ENCODE results near the gene TBKBP1. TPM values are rescaled to one million over a fixed set of nuclear protein-coding genes. Genes with fewer than 3 reads are reported as not detected.
A peak's percentile ranks its signal among the peaks of the same experiment; 100 is the strongest.

The TBKBP1 gene, protein sequence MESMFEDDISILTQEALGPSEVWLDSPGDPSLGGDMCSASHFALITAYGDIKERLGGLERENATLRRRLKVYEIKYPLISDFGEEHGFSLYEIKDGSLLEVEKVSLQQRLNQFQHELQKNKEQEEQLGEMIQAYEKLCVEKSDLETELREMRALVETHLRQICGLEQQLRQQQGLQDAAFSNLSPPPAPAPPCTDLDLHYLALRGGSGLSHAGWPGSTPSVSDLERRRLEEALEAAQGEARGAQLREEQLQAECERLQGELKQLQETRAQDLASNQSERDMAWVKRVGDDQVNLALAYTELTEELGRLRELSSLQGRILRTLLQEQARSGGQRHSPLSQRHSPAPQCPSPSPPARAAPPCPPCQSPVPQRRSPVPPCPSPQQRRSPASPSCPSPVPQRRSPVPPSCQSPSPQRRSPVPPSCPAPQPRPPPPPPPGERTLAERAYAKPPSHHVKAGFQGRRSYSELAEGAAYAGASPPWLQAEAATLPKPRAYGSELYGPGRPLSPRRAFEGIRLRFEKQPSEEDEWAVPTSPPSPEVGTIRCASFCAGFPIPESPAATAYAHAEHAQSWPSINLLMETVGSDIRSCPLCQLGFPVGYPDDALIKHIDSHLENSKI
- 3.0 and 21.6 TPM in 2 replicates for total RNA-seq (ENCODE audit: low replicate concordance)

DNA sequence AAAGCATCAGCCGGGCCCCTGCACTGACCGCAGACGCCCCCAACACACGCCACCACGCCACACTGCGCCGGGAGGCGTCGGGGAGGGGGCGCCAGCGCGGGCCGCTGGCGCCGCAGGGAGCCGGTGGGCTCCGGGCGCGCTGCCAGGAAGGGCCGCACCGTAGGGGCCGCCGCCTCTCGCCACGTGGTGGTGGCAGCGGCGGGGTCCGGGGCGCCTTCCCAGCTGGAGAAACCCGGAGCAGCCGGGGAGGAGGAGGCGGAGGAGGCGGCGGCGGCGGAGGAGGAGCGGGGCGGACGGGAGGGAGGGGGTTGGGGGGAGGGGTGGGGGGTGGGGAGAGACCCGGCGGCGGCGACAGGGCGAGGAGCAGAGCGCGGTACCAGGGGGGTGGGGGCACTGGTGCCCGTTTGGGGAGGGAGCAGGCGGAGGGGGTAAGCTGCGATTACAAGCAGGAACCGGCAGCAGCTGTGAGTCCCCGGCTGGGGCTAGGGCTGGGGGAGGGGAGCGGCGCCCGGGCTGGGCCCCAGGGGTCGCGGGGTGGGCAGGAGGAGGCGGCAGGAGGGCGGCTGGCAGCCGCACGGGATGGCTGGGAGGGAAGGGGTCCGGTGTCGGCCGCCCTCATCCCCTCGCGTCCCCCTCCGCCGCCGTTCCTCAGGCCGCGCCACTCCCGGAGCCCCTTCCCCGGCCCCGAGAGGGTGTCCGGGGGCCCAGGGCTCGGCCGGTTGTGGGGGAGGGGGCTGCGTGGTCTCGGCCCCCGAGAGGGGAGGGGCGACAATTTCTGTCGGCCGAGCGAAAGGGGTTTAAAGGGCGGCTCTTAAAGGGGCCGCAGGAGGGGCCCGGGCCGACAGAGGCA lies at the start of gene TBKBP1:
Gene TBKBP1, plus strand, starts transcription at position 431 of the 850 bp plus-strand sequence. CDS start 1,952 bp downstream, outside the sequence.
- H3K36me3 ChIP-seq, result no peaks in the 10 kb centered on the region
- Mint-ChIP-seq H3K27me3 (ENCODE audit: insufficient read depth, low read depth) (peaks cover 9% of the 10 kb centered on the region), H3K36me3 (no peaks in the 10 kb centered on the region), H3K4me3 (peak within 1 kb of the TSS; percentile 91), H3K4me1 (peaks cover 33% of the 10 kb centered on the region), H3K27ac (peak within 1 kb of the TSS; percentile 35), H3K9me3 (no peaks in the 10 kb centered on the region)
- peaks cover 10% of the 10 kb centered on the region for H3K4me1 ChIP-seq
- H3K9ac ChIP-seq, result no peak within 1 kb of the TSS
- no peaks in the 10 kb centered on the region for H3K27me3 ChIP-seq
- H3K9me3 ChIP-seq (ENCODE audit: low read depth), result no peaks in the 10 kb centered on the region
- H3K4me3 ChIP-seq, result peak within 1 kb of the TSS; percentile 95
- H3F3A ChIP-seq (ENCODE audit: low read depth), result peaks cover 18% of the 10 kb centered on the region
- H4K20me1 ChIP-seq (ENCODE audit: low read depth), result peaks cover 24% of the 10 kb centered on the region
- peak; percentile 94 for DNase-seq (ENCODE audit: low spot score)
- no peak for TF ChIP-seq EZH2 (IDR thresholded peaks at IDR 0.05)
- no peak for TF ChIP-seq EZH2phosphoT487 (IDR thresholded peaks at IDR 0.05)
- TF ChIP-seq, protein P1, sequence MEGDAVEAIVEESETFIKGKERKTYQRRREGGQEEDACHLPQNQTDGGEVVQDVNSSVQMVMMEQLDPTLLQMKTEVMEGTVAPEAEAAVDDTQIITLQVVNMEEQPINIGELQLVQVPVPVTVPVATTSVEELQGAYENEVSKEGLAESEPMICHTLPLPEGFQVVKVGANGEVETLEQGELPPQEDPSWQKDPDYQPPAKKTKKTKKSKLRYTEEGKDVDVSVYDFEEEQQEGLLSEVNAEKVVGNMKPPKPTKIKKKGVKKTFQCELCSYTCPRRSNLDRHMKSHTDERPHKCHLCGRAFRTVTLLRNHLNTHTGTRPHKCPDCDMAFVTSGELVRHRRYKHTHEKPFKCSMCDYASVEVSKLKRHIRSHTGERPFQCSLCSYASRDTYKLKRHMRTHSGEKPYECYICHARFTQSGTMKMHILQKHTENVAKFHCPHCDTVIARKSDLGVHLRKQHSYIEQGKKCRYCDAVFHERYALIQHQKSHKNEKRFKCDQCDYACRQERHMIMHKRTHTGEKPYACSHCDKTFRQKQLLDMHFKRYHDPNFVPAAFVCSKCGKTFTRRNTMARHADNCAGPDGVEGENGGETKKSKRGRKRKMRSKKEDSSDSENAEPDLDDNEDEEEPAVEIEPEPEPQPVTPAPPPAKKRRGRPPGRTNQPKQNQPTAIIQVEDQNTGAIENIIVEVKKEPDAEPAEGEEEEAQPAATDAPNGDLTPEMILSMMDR (IDR thresholded peaks at IDR 0.05), result no peak
- H2AFZ ChIP-seq (replicated peaks), result peak within 1 kb of the TSS; percentile 30
- peak within 1 kb of the TSS; percentile 72 for H3K27ac ChIP-seq
- H3K4me2 ChIP-seq, result peak within 1 kb of the TSS; percentile 93
- no peaks in the 10 kb centered on the region for H3K79me2 ChIP-seq (ENCODE audit: low read depth)

DNA sequence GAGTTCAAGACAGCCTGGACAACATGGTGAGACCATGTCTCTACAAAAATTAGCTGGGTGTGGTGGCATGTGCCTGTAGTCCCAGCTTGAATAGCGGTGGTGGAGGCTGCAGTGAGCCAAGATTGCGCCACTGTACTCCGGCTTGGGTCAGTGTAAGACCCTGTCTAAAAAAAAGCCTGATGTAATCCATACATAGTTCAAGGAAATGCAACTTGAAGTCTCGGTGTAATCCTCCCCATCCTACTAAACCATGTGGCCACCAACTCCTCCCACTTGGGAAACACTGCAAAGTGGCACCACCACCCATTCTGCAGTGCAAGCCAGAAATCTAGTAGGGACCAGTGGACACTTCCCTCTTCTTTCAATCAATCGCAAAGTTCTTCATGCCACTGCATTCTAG lies 49.6 kb upstream of the TBKBP1 start:
- peaks cover 5% of the 10 kb centered on the region for H4K20me1 ChIP-seq (ENCODE audit: low read depth)
- H3K4me1 ChIP-seq, result no peaks in the 10 kb centered on the region
- no peak overlapping the region for H3K4me2 ChIP-seq
- Mint-ChIP-seq H3K4me1 (peaks cover 7% of the 10 kb centered on the region), H3K27ac (no peak overlapping the region), H3K36me3 (no peaks in the 10 kb centered on the region), H3K9me3 (no peaks in the 10 kb centered on the region), H3K27me3 (ENCODE audit: insufficient read depth, low read depth) (peaks cover under 1% of the 10 kb centered on the region), H3K4me3 (no peak overlapping the region)
- H3K4me3 ChIP-seq, result no peak overlapping the region
- H3K9me3 ChIP-seq (ENCODE audit: low read depth), result no peaks in the 10 kb centered on the region
- DNase-seq (ENCODE audit: low spot score), result no peak
- peaks cover 9% of the 10 kb centered on the region for H3F3A ChIP-seq (ENCODE audit: low read depth)
- H3K27ac ChIP-seq, result no peak overlapping the region
- no peaks in the 10 kb centered on the region for H3K27me3 ChIP-seq
- no peak overlapping the region for H2AFZ ChIP-seq (replicated peaks)
- no peaks in the 10 kb centered on the region for H3K36me3 ChIP-seq
- peaks cover 37% of the 10 kb centered on the region for H3K79me2 ChIP-seq (ENCODE audit: low read depth)
- H3K9ac ChIP-seq, result no peak overlapping the region
- TF ChIP-seq EZH2 (IDR thresholded peaks at IDR 0.05) (no peak), EZH2phosphoT487 (IDR thresholded peaks at IDR 0.05) (no peak)
- TF ChIP-seq, protein P1 (IDR thresholded peaks at IDR 0.05), result no peak

DNA sequence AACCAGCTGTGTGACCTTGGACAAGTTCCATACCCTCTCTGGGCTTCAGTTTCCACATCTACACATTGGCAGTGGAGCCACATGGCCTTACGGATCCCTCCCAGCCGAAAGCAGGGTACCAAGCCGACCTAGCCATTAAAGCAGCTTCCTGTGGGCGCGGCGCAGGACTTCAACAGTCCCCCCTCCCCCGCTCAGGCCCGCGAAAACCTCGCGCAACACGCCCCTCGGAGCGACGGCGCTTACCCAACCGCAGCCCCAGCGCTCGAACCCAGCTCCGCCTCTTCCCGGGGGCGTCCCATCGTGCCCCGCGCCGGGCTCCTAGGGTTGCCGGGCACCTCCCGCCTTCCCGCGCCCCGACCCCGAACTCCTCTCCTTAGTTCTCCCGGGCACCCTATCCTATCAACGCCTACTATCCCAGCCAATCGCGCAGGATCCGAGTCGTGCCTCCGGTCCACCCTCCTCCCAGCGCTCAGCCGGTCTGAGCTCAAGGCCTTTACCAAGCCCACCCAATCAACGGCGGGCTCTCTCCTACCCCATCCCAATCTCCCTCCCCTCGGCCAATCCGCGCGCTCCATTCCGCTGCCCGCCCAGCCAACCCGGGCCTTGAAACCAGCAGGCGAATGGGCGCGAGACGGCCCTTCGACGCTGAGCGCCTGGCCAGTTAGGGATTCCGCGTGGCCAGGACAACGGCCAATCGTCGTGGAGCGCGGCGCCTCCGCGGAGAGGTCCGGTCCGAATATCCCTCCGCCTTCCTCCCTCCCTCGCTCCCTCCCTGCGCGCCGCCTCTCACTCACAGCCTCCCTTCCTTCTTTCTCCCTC lies 44.6 kb upstream of the TBKBP1 start, which contains the start of gene KPNB1:
Gene KPNB1, plus strand, starts transcription at position 767 of the 819 bp plus-strand sequence. CDS start 326 bp downstream, outside the sequence.
- peak within 1 kb of the TSS; percentile 95 for H3K27ac Mint-ChIP-seq
- H3K27me3 Mint-ChIP-seq (ENCODE audit: insufficient read depth, low read depth), result peaks cover 5% of the 10 kb centered on the region
- Histone ChIP-seq H3K27me3 (no peaks in the 10 kb centered on the region), H3K27ac (peak within 1 kb of the TSS; percentile 77), H3K4me1 (peaks cover 19% of the 10 kb centered on the region), H3K9ac (peak within 1 kb of the TSS; percentile 70), H3K4me2 (peak within 1 kb of the TSS; percentile 82), H3K79me2 (ENCODE audit: low read depth) (peaks cover 72% of the 10 kb centered on the region), H3K36me3 (peaks cover 23% of the 10 kb centered on the region), H3K9me3 (ENCODE audit: low read depth) (no peaks in the 10 kb centered on the region), H4K20me1 (ENCODE audit: low read depth) (peaks cover 40% of the 10 kb centered on the region), H3F3A (ENCODE audit: low read depth) (peaks cover 27% of the 10 kb centered on the region), H2AFZ (replicated peaks) (peak within 1 kb of the TSS; percentile 60), H3K4me3 (peak within 1 kb of the TSS; percentile 70)
- H3K4me1 Mint-ChIP-seq, result peaks cover 33% of the 10 kb centered on the region
- peaks cover 19% of the 10 kb centered on the region for H3K36me3 Mint-ChIP-seq
- peak; percentile 100 for DNase-seq (ENCODE audit: low spot score)
- TF ChIP-seq EZH2phosphoT487 (IDR thresholded peaks at IDR 0.05), result no peak
- TF ChIP-seq EZH2 (IDR thresholded peaks at IDR 0.05), result no peak
- TF ChIP-seq, protein P1 (IDR thresholded peaks at IDR 0.05), result no peak
- H3K9me3 Mint-ChIP-seq, result peaks cover 2% of the 10 kb centered on the region
- peak within 1 kb of the TSS; percentile 98 for H3K4me3 Mint-ChIP-seq

Measured in neural progenitor cell (in vitro differentiated cells).